Panc1 (cell line): Measurements from ENCODE around the gene DIPK1B. TPM values are rescaled to one million over a fixed set of nuclear protein-coding genes. Genes with fewer than 3 reads are reported as not detected.

ENCODE experiments used
- ATAC-seq: fragments of 200-7000 bp; cut with Tn5 transposase; 2 replicates; pipeline ENCODE4 v1.9.1; 2020; ENCODE audit warnings: mild to moderate bottlenecking, moderate library complexity
- BruUV-seq: library from RNA; stranded (reverse); fragments of 400-500 nt; replicated peaks from 2 replicates; lab custom pipeline; 2021; lab: Mats Ljungman, UMichigan
- CTCF ChIA-PET: fragments of 300-600 bp; sonication (Branson Sonifier 250); formaldehyde crosslinking; loops from one replicate; lab custom pipeline; 2022; ENCODE audit warnings: antibody characterized with exemption; lab: Charles Lee
- POLR2A ChIA-PET: fragments of 300-600 bp; sonication (Branson Sonifier 250); formaldehyde crosslinking; loops from one replicate; lab custom pipeline; 2022; ENCODE audit warnings: antibody characterized with exemption; lab: Charles Lee
- DNase-seq: peaks from one replicate; pipeline ENCODE4 v3.0.0-alpha.2; 2010; ENCODE audit warnings: low read depth, low spot score
- H3K27ac ChIP-seq: 2 replicates; pipeline ENCODE4 v1.5.1; 2011; ENCODE audit warnings: mild to moderate bottlenecking, low read length, inconsistent platforms
- H3K27me3 ChIP-seq: fragments of 200-500 bp; sonication (Bioruptor generic); 2 replicates; pipeline ENCODE4 v1.6.0; 2014; ENCODE audit warnings: low read length, inconsistent platforms; ENCODE audit not compliant: control insufficient read depth, insufficient read depth
- H3K36me3 ChIP-seq: fragments of 200-500 bp; sonication (Bioruptor generic); 2 replicates; pipeline ENCODE4 v1.5.1; 2014; ENCODE audit warnings: inconsistent platforms, mild to moderate bottlenecking, low read length, moderate library complexity; ENCODE audit not compliant: control insufficient read depth, insufficient read depth
- H3K4me1 ChIP-seq: 2 replicates; pipeline ENCODE4 v1.5.1; 2011; ENCODE audit warnings: inconsistent platforms, mild to moderate bottlenecking, low read length, moderate library complexity; ENCODE audit not compliant: control insufficient read depth, insufficient read depth
- H3K4me3 ChIP-seq, 2 experiments: 2 replicates each; pipeline ENCODE4 v1.5.1; 2011 to 2012; ENCODE audit warnings: low read depth in 2 of 2, low read length in 2 of 2, mild to moderate bottlenecking in 2 of 2, inconsistent platforms in 1 of 2, moderate library complexity in 1 of 2
- H3K9me3 ChIP-seq: fragments of 200-500 bp; sonication (Bioruptor generic); 2 replicates; pipeline ENCODE4 v1.5.1; 2014; ENCODE audit warnings: low read depth, mild to moderate bottlenecking, inconsistent platforms, low read length, moderate library complexity; ENCODE audit not compliant: control insufficient read depth, insufficient read depth
- CTCF ChIP-seq: fragments of 450-650 bp; IDR thresholded peaks from 2 replicates; pipeline ENCODE4 v1.5.1; 2017; ENCODE audit warnings: mild to moderate bottlenecking
- POLR2AphosphoS5 ChIP-seq: IDR thresholded peaks from 2 replicates; pipeline ENCODE4 v1.6.1; 2012; ENCODE audit warnings: mild to moderate bottlenecking, low read depth, low read length, moderate library complexity
- SIN3A ChIP-seq: IDR thresholded peaks from 2 replicates; pipeline ENCODE4 v1.6.1; 2012; ENCODE audit warnings: low read depth, mild to moderate bottlenecking, low read length, moderate library complexity, borderline replicate concordance; ENCODE audit not compliant: insufficient read depth
- TCF7L2 ChIP-seq: IDR thresholded peaks from 2 replicates; pipeline ENCODE4 v1.6.1; 2011; ENCODE audit warnings: mild to moderate bottlenecking, low read depth, low read length, inconsistent platforms
- in situ Hi-C: cut with HindIII; loops from 2 replicates; pipeline ENCODE4 v1.10.0; 2016; ENCODE audit warnings: low sequenced_read_pairs, low pct_unique_long_range_greater_than_20kb
- intact Hi-C: fragments of 100-400 bp; cut with micrococcal nuclease; formaldehyde crosslinking; loops from one replicate; pipeline ENCODE4 v1.10.0; 2022; ENCODE audit not compliant: unreplicated experiment
- total RNA-seq: library from RNA; stranded (reverse); gene quantifications from one replicate; pipeline ENCODE4 v1.2.1, GENCODE V29; 2021; ENCODE audit not compliant: unreplicated experiment
- TF ChIP-seq, protein P1 (sequence below), 2 experiments: IDR thresholded peaks; 2 replicates each; pipeline ENCODE4 v1.6.1; 2011 to 2012; ENCODE audit warnings: low read depth in 2 of 2, control low read depth in 1 of 2, low read length in 1 of 2, mild to moderate bottlenecking in 1 of 2, moderate library complexity in 1 of 2; ENCODE audit not compliant: insufficient read depth in 1 of 2

DIPK1B gene
- total RNA-seq, 1 experiment from 2014 or later, result 10.6 TPM

- ChIA-PET POLR2A (interaction anchor here (0.5 kb wide), 1 partner anchor 45 kb away, joined by 3 read pairs; no protein-coding TSS in a partner anchor), CTCF (interaction anchor here (0.6 to 1.0 kb wide), 4 partner anchors 11 to 307 kb away, joined by 3 to 8 read pairs (median 4); no protein-coding TSS in a partner anchor)
- H3K4me1 ChIP-seq, result peaks cover 55% of the 10 kb centered on the region
- H3K36me3 ChIP-seq, result no peaks in the 10 kb centered on the region
- H3K27me3 ChIP-seq, result no peaks in the 10 kb centered on the region
- H3K9me3 ChIP-seq, result no peaks in the 10 kb centered on the region
- intact Hi-C loops (no loop called here), in situ Hi-C loops (no loop called here)
- no TSS peak for BruUV-seq
- H3K27ac ChIP-seq, result peak overlapping the region; percentile 68
- DNase-seq (no peak), ATAC-seq (peak; percentile 38)
- peak; percentile 95 for TF ChIP-seq CTCF
- no peak; the same call in 1 of the 2 replicates for TF ChIP-seq POLR2AphosphoS5
- no peak overlapping the region for H3K4me3 ChIP-seq
Measured at GRCh38 chr9:136671646-136672430, 40.5 kb upstream of the DIPK1B start.

GRCh38 chr9:136672431-136673087 lies 39.8 kb upstream of the DIPK1B start:
- DNase-seq (no peak), ATAC-seq (peak; percentile 4)
- CTCF ChIA-PET, result interaction anchor here (0.6 to 0.7 kb wide), 2 partner anchors 30 to 306 kb away, joined by 4 to 8 read pairs; no protein-coding TSS in a partner anchor
- POLR2A ChIA-PET, result interaction anchor here (0.5 to 0.8 kb wide), 2 partner anchors 46 to 47 kb away, joined by 3 read pairs; no protein-coding TSS in a partner anchor
- Histone ChIP-seq H3K9me3 (no peaks in the 10 kb centered on the region), H3K4me1 (peaks cover 48% of the 10 kb centered on the region), H3K4me3 (no peak overlapping the region), H3K36me3 (no peaks in the 10 kb centered on the region), H3K27ac (peak overlapping the region; percentile 68), H3K27me3 (no peaks in the 10 kb centered on the region)
- in situ Hi-C loops (no loop called here), intact Hi-C loops (no loop called here)
- TF ChIP-seq CTCF, result no peak
- no TSS peak for BruUV-seq

DNA sequence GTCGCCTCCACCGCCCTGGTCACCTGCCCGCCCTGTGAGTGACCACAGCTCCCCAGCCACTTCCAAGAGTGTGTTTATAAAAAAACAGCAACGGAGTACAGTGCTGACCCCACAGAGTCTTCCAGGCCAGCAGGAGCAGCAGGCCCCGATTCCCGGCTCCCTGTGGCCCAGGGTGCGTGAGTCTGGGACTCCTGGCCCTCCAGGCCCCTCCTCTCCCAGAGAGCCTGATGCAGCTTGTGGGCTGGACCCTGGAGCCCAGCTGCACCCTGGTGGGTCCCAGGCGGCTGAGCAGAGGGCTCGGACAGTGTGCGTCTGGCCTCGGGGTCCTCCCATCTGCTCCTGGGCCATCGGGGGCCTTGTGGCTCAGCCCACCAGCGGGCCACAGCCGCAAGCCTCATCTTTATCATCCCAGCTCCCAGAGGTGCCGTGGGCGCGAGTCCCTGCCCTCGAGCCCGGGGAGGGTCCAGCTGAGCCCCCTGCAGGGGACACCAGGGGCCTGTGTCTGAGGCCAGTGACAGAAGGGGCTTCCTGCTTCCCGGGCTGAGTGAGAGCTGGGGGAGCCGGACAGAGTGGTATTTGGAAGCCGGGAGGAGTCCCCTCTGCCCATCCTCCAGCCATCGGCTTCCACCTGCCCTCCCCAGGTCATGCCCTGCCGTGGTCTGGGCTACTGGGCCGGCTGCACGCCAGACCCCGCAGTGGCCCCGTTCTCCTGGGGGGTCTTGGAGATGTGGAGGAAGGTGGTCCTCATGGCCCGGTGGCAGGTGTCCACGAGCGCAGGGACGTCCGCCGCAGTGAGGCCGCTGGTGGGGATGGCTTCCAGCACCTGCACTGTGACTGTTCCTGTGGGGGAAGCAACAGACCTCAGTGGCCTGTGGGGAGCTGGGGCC lies 39.0 kb upstream of the DIPK1B start:
- intact Hi-C loops, result no loop called here
- POLR2A ChIA-PET, result interaction anchor here (0.8 kb wide), 1 partner anchor 46 kb away, joined by 3 read pairs; no protein-coding TSS in a partner anchor
- Histone ChIP-seq H3K27ac (no peak overlapping the region; the same call in 1 of the 2 replicates), H3K36me3 (no peaks in the 10 kb centered on the region), H3K4me1 (peaks cover 42% of the 10 kb centered on the region), H3K9me3 (no peaks in the 10 kb centered on the region), H3K4me3 (no peak overlapping the region), H3K27me3 (no peaks in the 10 kb centered on the region)
- DNase-seq (no peak), ATAC-seq (peak; percentile 20; the same call in 1 of the 2 replicates)
- CTCF ChIA-PET, result no interaction called here
- BruUV-seq, result TSS peak; percentile 95
- TF ChIP-seq CTCF, result no peak
- TF ChIP-seq, protein P1, sequence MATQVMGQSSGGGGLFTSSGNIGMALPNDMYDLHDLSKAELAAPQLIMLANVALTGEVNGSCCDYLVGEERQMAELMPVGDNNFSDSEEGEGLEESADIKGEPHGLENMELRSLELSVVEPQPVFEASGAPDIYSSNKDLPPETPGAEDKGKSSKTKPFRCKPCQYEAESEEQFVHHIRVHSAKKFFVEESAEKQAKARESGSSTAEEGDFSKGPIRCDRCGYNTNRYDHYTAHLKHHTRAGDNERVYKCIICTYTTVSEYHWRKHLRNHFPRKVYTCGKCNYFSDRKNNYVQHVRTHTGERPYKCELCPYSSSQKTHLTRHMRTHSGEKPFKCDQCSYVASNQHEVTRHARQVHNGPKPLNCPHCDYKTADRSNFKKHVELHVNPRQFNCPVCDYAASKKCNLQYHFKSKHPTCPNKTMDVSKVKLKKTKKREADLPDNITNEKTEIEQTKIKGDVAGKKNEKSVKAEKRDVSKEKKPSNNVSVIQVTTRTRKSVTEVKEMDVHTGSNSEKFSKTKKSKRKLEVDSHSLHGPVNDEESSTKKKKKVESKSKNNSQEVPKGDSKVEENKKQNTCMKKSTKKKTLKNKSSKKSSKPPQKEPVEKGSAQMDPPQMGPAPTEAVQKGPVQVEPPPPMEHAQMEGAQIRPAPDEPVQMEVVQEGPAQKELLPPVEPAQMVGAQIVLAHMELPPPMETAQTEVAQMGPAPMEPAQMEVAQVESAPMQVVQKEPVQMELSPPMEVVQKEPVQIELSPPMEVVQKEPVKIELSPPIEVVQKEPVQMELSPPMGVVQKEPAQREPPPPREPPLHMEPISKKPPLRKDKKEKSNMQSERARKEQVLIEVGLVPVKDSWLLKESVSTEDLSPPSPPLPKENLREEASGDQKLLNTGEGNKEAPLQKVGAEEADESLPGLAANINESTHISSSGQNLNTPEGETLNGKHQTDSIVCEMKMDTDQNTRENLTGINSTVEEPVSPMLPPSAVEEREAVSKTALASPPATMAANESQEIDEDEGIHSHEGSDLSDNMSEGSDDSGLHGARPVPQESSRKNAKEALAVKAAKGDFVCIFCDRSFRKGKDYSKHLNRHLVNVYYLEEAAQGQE (IDR thresholded peaks at IDR 0.05; ENCODE audit: insufficient read depth in 1 of 2, low read depth in 2 of 2, low read length in 1 of 2), result no peak
- no peak for TF ChIP-seq SIN3A
- no peak for TF ChIP-seq POLR2AphosphoS5
- TF ChIP-seq TCF7L2, result no peak
- in situ Hi-C loops, result no loop called here
